CD4-positive, CD25-positive, alpha-beta regulatory T cell (primary cell): ENCODE results near the gene SPSB2. TPM values are rescaled to one million over a fixed set of nuclear protein-coding genes. Genes with fewer than 3 reads are reported as not detected.

Experiments used
- ATAC-seq, 2 donors: fragments of 150-1000 bp; cut with Tn5 transposase; one replicate each; pipeline ENCODE4 v1.10.0; 2021; ENCODE audit warnings: low read depth in 2 of 2, moderate number of reproducible peaks in 2 of 2, moderate library complexity in 1 of 2
- DNase-seq, 3 donors: peaks; one replicate each; pipeline versions ENCODE4 v3.0.0 to v3.0.0-alpha.2; 2012 to 2022; ENCODE audit warnings: mixed read lengths in 1 of 3
- H3K27ac ChIP-seq: one replicate; pipeline ENCODE4 v1.7.0; 2013; ENCODE audit warnings: mild to moderate bottlenecking, low read length; ENCODE audit not compliant: insufficient read depth, poor library complexity, severe bottlenecking
- H3K27me3 ChIP-seq: one replicate; pipeline ENCODE4 v1.7.0; 2013; ENCODE audit warnings: low read length; ENCODE audit not compliant: control insufficient read depth, insufficient read depth
- H3K36me3 ChIP-seq: one replicate; pipeline ENCODE4 v1.7.0; 2013; ENCODE audit warnings: mild to moderate bottlenecking, low read length, moderate library complexity; ENCODE audit not compliant: control insufficient read depth, insufficient read depth
- H3K4me1 ChIP-seq: 2 replicates; pipeline ENCODE4 v1.7.0; 2013; ENCODE audit warnings: mild to moderate bottlenecking, low read length; ENCODE audit not compliant: insufficient read depth, control insufficient read depth, poor library complexity, severe bottlenecking
- H3K4me3 ChIP-seq: one replicate; pipeline ENCODE4 v1.7.0; 2013; ENCODE audit warnings: low read depth, mild to moderate bottlenecking, low read length, moderate library complexity
- H3K9me3 ChIP-seq, 2 experiments: 1 replicate in 1 of 2; 2 replicates in 1 of 2; pipeline ENCODE4 v1.7.0; 2013; ENCODE audit warnings: low read length in 2 of 2, mild to moderate bottlenecking in 1 of 2, moderate library complexity in 1 of 2; ENCODE audit not compliant: control insufficient read depth in 2 of 2
- H3K27ac Mint-ChIP-seq, 3 donors: one replicate each; pipeline ENCODE4 v1.8.0; 2020 to 2022; ENCODE audit warnings: mild to moderate bottlenecking in 3 of 3, mixed read lengths in 3 of 3, moderate library complexity in 2 of 3
- H3K27me3 Mint-ChIP-seq: one replicate; pipeline ENCODE4 v1.8.0; 2022; ENCODE audit warnings: mild to moderate bottlenecking, mixed read lengths
- H3K36me3 Mint-ChIP-seq: one replicate; pipeline ENCODE4 v1.8.0; 2020; ENCODE audit warnings: mixed read lengths
- H3K4me1 Mint-ChIP-seq, 4 donors: one replicate each; pipeline ENCODE4 v1.8.0; 2020 to 2022; ENCODE audit warnings: mixed read lengths in 4 of 4, mild to moderate bottlenecking in 1 of 4
- H3K4me3 Mint-ChIP-seq, 4 donors: one replicate each; pipeline ENCODE4 v1.8.0; 2020 to 2022; ENCODE audit warnings: mild to moderate bottlenecking in 4 of 4, mixed read lengths in 4 of 4, moderate library complexity in 3 of 4
- H3K9me3 Mint-ChIP-seq, 7 donors: one replicate each; pipeline ENCODE4 v1.8.0; 2020 to 2022; ENCODE audit warnings: mixed read lengths in 7 of 7, mild to moderate bottlenecking in 3 of 7, moderate library complexity in 2 of 7
- polyA plus RNA-seq, 4 donors: library from polyadenylated mRNA; unstranded; fragments of 300-500 nt; fragmentation: Illumina TruSeq; gene quantifications; one replicate each; pipeline ENCODE4 v1.2.3, GENCODE V29; 2021
- total RNA-seq: library from RNA; stranded (reverse); gene quantifications from one replicate; pipeline ENCODE4 v1.2.3, GENCODE V29; 2022

Gene SPSB2
- total and polyA plus RNA-seq, 5 donors from 2014 or later = 8.0 to 19.2 (median 12.4) TPM

DNA sequence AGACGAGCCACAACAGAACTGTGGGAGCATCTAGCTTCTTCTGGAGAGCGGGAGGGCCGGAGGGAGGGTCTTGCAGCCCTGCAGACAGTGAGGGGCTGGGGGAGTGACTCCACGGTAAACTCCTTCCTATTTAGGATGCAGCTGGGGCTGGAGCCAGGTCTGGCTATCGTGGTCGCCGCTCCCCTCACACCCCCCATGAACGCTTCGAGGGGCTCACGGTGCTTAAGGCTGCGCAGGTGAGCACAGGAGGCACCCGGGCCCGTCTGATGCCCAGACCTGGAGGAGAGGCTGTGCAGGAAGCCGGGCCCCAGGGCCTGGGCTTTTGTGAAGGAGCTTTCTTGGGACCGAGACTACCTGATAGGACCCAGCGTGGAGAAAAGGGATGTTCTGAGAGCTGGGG is 36.3 kb downstream of the SPSB2 start:
- Histone ChIP-seq H3K27me3 (no peaks in the 10 kb centered on the region), H3K36me3 (no peaks in the 10 kb centered on the region), H3K9me3 (no peaks in the 10 kb centered on the region), H3K4me1 (peaks cover 3% of the 10 kb centered on the region), H3K27ac (no peak overlapping the region), H3K4me3 (no peak overlapping the region)
- Mint-ChIP-seq H3K27me3 (peaks cover 12% of the 10 kb centered on the region), H3K9me3 (no peaks in the 10 kb centered on the region), H3K4me1 (peaks cover 0 to 5% (median 2%) of the 10 kb centered on the region in 4 donors), H3K4me3 (no peak overlapping the region), H3K36me3 (no peaks in the 10 kb centered on the region), H3K27ac (no peak overlapping the region)
- ATAC-seq (no peak), DNase-seq (no peak)

DNA sequence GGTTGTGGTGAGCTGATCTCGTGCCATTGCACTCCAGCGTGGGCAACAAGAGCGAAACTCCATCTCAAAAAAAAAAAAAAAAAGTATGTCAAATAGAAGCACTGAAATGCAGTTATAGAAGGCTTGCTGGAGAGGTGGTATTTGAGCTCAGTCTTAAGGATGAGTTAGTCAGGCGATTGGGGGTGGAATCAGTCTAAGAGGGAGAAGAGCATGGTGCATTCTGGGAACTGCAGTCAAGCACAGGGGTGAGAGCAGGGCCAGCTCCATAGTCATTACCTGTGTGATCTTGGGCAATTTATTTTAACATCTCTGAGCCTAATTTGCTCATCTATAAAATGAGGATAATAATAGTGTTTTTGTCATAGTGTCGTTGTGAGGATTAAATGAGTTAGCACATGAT is 38.2 kb downstream of the SPSB2 start:
- Mint-ChIP-seq H3K9me3 (no peaks in the 10 kb centered on the region), H3K4me3 (no peak overlapping the region), H3K27me3 (peaks cover 29% of the 10 kb centered on the region), H3K27ac (no peak overlapping the region), H3K4me1 (peaks cover 0 to 6% (median 2%) of the 10 kb centered on the region in 4 donors), H3K36me3 (no peaks in the 10 kb centered on the region)
- peaks cover 6% of the 10 kb centered on the region for H3K27me3 ChIP-seq
- H3K36me3 ChIP-seq = no peaks in the 10 kb centered on the region
- H3K27ac ChIP-seq = no peak overlapping the region
- peaks cover 3% of the 10 kb centered on the region for H3K4me1 ChIP-seq
- no peaks in the 10 kb centered on the region for H3K9me3 ChIP-seq
- H3K4me3 ChIP-seq = no peak overlapping the region
- DNase-seq = no peak
- no peak for ATAC-seq

DNA sequence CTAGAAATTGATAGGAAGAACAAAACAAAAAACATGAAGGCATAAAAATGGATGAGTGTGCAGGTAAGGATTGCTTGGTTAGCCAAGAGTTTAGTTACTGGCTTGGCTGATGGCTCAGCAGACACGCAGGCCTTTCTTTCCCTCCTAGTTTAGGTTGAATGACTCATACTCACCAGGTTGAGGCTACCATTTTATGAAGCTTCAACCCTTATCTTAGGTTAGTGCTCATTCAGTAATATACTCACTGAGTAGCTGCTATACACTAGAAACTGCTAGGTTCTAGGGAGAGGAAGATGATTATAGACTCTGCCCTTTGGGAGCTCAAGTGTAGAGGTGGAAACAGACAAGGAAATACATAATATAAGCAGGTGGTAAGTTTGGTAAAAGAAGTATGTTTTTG is 38.8 kb downstream of the SPSB2 start:
- Mint-ChIP-seq H3K27me3 (peaks cover 35% of the 10 kb centered on the region), H3K27ac (no peak overlapping the region), H3K4me1 (peaks cover 0 to 10% (median 2%) of the 10 kb centered on the region in 4 donors), H3K36me3 (no peaks in the 10 kb centered on the region), H3K9me3 (no peaks in the 10 kb centered on the region), H3K4me3 (no peak overlapping the region)
- no peaks in the 10 kb centered on the region for H3K9me3 ChIP-seq
- H3K27me3 ChIP-seq = peaks cover 7% of the 10 kb centered on the region
- no peak for ATAC-seq
- no peak overlapping the region for H3K27ac ChIP-seq
- no peak overlapping the region for H3K4me3 ChIP-seq
- H3K36me3 ChIP-seq = no peaks in the 10 kb centered on the region
- DNase-seq = no peak
- H3K4me1 ChIP-seq = peaks cover 8% of the 10 kb centered on the region

DNA sequence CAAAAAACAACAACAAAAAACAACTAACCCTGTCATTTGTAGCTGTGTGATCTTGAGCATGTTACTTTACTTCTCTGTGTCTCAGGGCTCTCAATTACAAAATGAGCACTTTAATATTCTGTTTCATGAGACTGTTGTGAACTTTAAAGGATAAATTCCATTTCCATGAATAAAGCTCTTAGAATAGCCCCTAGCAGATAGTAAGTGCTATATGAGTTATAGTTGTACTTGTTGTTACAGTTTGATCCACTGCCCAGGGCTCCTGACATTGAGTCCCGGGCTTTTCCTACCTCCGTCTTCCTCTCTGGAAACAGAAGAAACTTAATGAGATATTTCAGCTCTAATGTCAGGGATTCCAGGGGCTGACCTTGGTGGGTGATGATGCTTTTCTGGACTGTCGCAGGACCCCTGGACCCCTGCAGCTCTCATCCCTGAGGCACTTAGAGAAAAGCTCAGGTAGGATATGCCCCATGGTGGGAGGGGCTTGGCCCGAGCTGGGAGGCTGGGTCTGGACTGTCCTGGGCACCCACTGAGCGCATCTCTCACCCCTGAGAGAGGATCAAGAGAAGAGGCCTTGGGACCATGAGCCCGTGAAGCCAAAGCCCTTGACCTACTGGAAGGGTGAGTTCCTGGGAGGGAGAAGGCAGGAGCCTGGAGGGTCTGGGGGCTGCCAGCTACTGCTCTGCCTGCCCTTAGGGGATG is 39.8 kb downstream of the SPSB2 start:
- H3K36me3 ChIP-seq = no peaks in the 10 kb centered on the region
- H3K4me1 ChIP-seq = peaks cover 16% of the 10 kb centered on the region
- Mint-ChIP-seq H3K4me3 (peak overlapping the region in 1 of 4 donors; percentile 11), H3K27ac (peak overlapping the region in 1 of 3 donors; percentile 62), H3K27me3 (peaks cover 40% of the 10 kb centered on the region), H3K36me3 (no peaks in the 10 kb centered on the region), H3K9me3 (no peaks in the 10 kb centered on the region), H3K4me1 (peaks cover 0 to 16% (median 2%) of the 10 kb centered on the region in 4 donors)
- DNase-seq (no peak), ATAC-seq (no peak)
- H3K9me3 ChIP-seq = no peaks in the 10 kb centered on the region
- no peak overlapping the region for H3K4me3 ChIP-seq
- H3K27me3 ChIP-seq = peaks cover 7% of the 10 kb centered on the region
- no peak overlapping the region for H3K27ac ChIP-seq

DNA sequence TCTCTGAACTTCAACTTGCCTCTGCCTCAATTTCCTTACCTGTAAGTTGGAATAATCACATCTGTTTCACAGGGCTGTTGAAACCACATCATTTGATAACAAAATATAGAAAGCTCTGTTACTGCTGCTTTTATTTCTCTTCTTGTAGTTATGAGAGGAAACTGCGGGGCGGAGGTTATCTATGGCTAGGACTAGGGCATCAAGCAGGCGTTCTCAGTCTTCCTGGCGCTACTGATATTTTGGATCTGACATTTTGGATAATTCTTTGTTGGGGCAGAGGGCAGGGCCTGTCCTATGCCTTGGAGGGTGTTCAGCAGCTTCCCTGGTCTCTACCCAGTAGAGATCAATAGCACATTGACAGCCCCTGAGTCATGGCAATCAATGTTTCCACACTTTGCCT is 41.0 kb downstream of the SPSB2 start:
- Mint-ChIP-seq H3K9me3 (no peaks in the 10 kb centered on the region), H3K4me3 (peak overlapping the region in 1 of 4 donors; percentile 74)
- no peaks in the 10 kb centered on the region for H3K9me3 ChIP-seq

DNA sequence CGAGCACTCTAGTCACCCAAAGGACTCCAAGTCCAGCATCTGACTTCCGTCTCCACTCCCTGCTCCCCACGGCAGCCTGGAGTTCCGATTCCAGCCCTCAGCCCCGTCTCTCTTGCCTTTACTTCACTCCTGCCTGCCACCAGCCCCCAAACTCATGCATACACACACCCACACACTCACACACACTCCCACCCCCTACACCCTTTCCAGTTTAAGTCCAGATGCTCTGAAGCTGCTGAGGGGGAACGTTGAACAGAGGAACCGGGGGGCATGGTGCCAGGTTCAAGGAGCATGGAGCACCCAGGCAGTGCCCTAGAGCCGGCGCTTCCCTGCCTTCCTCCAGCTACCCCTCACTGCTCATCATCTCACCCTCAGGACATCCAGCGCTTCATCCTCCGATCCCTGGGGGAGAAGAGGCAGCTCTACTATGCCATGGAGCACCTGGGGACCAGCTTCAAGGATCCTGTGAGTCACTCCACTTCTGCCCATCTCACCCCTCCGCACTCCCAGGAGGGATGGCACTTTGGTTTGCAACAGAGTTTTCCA is 41.6 kb downstream of the SPSB2 start:
- peaks cover 0 to under 1% (median 0%) of the 10 kb centered on the region in 7 donors for H3K9me3 Mint-ChIP-seq
- Histone ChIP-seq H3K27me3 (peaks cover 7% of the 10 kb centered on the region), H3K9me3 (no peaks in the 10 kb centered on the region), H3K4me1 (peaks cover 25% of the 10 kb centered on the region), H3K4me3 (no peak overlapping the region), H3K36me3 (no peaks in the 10 kb centered on the region), H3K27ac (no peak overlapping the region)
- H3K27ac Mint-ChIP-seq = no peak overlapping the region
- H3K4me3 Mint-ChIP-seq = peak overlapping the region in 1 of 4 donors; percentile 74
- ATAC-seq = no peak
- no peaks in the 10 kb centered on the region for H3K36me3 Mint-ChIP-seq
- H3K27me3 Mint-ChIP-seq = peaks cover 57% of the 10 kb centered on the region
- H3K4me1 Mint-ChIP-seq = peaks cover 0 to 23% (median 5%) of the 10 kb centered on the region in 4 donors
- DNase-seq = no peak

More for the DNA sequence above, 41.0 kb downstream of the SPSB2 start:
- Mint-ChIP-seq H3K4me1 (peaks cover 0 to 23% (median 5%) of the 10 kb centered on the region in 4 donors), H3K27ac (no peak overlapping the region), H3K27me3 (peaks cover 51% of the 10 kb centered on the region), H3K36me3 (no peaks in the 10 kb centered on the region)
- H3K27me3 ChIP-seq = peaks cover 7% of the 10 kb centered on the region
- DNase-seq = no peak
- H3K4me3 ChIP-seq = no peak overlapping the region
- H3K27ac ChIP-seq = no peak overlapping the region
- no peaks in the 10 kb centered on the region for H3K36me3 ChIP-seq
- H3K4me1 ChIP-seq = peaks cover 25% of the 10 kb centered on the region
- ATAC-seq = no peak

DNA sequence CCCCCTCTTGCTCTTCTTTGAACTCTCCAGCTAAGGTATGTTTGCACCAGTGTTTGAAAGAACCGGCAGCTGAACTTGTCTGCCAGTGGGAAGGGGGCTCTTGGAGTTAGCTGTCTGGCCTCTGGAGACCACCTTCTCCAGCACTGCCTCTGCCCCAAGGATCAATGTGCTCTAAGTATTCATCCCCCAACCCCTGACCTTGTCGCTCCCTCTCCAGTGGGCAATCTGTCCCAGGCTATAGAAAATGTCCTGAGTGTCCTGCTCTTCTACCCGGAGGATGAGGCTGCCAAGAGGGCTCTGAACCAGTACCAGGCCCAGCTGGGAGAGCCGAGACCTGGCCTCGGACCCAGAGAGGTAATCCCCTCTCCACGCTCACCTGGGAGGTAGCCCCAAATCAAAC is 42.1 kb downstream of the SPSB2 start:
- peaks cover 63% of the 10 kb centered on the region for H3K27me3 Mint-ChIP-seq

More for the DNA sequence above, 42.1 kb downstream of the SPSB2 start:
- Histone ChIP-seq H3K4me1 (peaks cover 25% of the 10 kb centered on the region), H3K36me3 (no peaks in the 10 kb centered on the region), H3K9me3 (no peaks in the 10 kb centered on the region), H3K27ac (no peak overlapping the region), H3K27me3 (peaks cover 12% of the 10 kb centered on the region), H3K4me3 (no peak overlapping the region)
- H3K4me3 Mint-ChIP-seq = peak overlapping the region in 3 of 4 donors; percentile 29 to 84 (median 79)
- H3K36me3 Mint-ChIP-seq = no peaks in the 10 kb centered on the region
- ATAC-seq = no peak
- H3K4me1 Mint-ChIP-seq = peaks cover 0 to 23% (median 7%) of the 10 kb centered on the region in 4 donors
- peaks cover 0 to 3% (median 0%) of the 10 kb centered on the region in 7 donors for H3K9me3 Mint-ChIP-seq
- H3K27ac Mint-ChIP-seq = peak overlapping the region in 1 of 3 donors; percentile 8
- no peak for DNase-seq
